ENCODE results near the gene SRPK2. TPM values are rescaled to one million over a fixed set of nuclear protein-coding genes. Genes with fewer than 3 reads are reported as not detected.

SRPK2 gene
- total and polyA plus RNA-seq, 2 of the 8 experiments (the other 6 are each of a cell fraction or from before 2014, with no cell fraction given): 10.0 to 47.1 TPM

DNA sequence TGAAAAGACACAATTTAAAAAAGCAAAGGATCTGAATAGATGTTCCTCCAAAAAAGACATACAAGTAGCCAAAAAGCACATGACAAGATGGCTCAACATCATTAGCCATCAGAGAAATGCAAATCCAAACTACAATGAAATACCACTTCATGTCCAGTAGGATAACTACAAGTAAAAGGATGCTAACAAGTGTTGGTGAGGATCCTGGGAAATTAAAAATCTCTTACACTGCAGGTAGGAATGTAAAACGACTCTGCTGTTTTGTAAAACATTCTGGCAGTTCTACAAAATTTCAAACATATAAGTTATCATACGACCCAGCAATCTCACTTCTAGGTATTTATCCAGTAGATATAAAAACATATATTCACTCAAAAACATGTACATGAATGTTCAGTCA, 161.3 kb downstream of the SRPK2 start:
- no peak overlapping the region for H3K14ac ChIP-seq (ENCODE audit: insufficient read length)
- H3K79me1 ChIP-seq (ENCODE audit: low read depth, low read length): no peaks in the 10 kb centered on the region
- no peak overlapping the region for H2BK20ac ChIP-seq (ENCODE audit: low read length)
- H2BK12ac ChIP-seq (ENCODE audit: low read depth, low read length): no peak overlapping the region
- H2BK15ac ChIP-seq (ENCODE audit: low read length): no peak overlapping the region
- H3K4ac ChIP-seq (replicated peaks; ENCODE audit: insufficient read length, low read depth, low read length): no peak overlapping the region
- no peak overlapping the region for H3K23ac ChIP-seq (ENCODE audit: insufficient read length)
- no peaks in the 10 kb centered on the region for H3K9me3 ChIP-seq (ENCODE audit: insufficient read depth in 2 of 2, low read depth in 1 of 2, low read length in 1 of 2)
- H3K4me3 ChIP-seq (ENCODE audit: extremely low read depth in 1 of 4, insufficient read depth in 2 of 4, low read depth in 3 of 4, low read length in 4 of 4): no peak overlapping the region
- FAIRE-seq (no peak), DNase-seq (ENCODE audit: low read depth in 1 of 2, low spot score in 2 of 2) (no peak)
- H4K91ac ChIP-seq (replicated peaks; ENCODE audit: insufficient read length, low read length): no peak overlapping the region
- H3K27me3 ChIP-seq (replicated peaks in 1 of 4; ENCODE audit: control insufficient read depth in 3 of 4, extremely low read depth in 1 of 4, insufficient read depth in 3 of 4, low read length in 3 of 4): no peaks in the 10 kb centered on the region
- no peak overlapping the region for H3K18ac ChIP-seq (ENCODE audit: extremely low read depth, low read length)
- no peak overlapping the region for H3K27ac ChIP-seq (ENCODE audit: low read depth, low read length)
- ChIA-PET POLR2A (ENCODE audit: partially characterized antibody) (no interaction called here), CTCF (ENCODE audit: partially characterized antibody) (no interaction called here)
- peaks cover 0 to 5% of the 10 kb centered on the region in 2 experiments for H4K20me1 ChIP-seq (replicated peaks in 1 of 2; ENCODE audit: control insufficient read depth in 1 of 2, insufficient read depth in 2 of 2, low read length in 2 of 2)
- no peaks in the 10 kb centered on the region for H3K36me3 ChIP-seq (ENCODE audit: control insufficient read depth in 2 of 4, insufficient read depth in 4 of 4, low read length in 3 of 4)
- H3K4me1 ChIP-seq (replicated peaks in 1 of 4; ENCODE audit: control insufficient read depth in 3 of 4, insufficient read depth in 4 of 4, low read length in 3 of 4): peaks cover 0 to 7% (median 3%) of the 10 kb centered on the region in 4 experiments; a peak in 5 of 7 replicates
- TF ChIP-seq POU5F1 (IDR thresholded peaks at IDR 0.05; ENCODE audit: low read depth, low read length): no peak
- no peak for TF ChIP-seq PHF8 (conservative IDR thresholded peaks at IDR 0.05; ENCODE audit: low read depth, low read length)
- no peak for TF ChIP-seq KDM5A (IDR thresholded peaks at IDR 0.05; ENCODE audit: low read length)
- TF ChIP-seq, protein P1, sequence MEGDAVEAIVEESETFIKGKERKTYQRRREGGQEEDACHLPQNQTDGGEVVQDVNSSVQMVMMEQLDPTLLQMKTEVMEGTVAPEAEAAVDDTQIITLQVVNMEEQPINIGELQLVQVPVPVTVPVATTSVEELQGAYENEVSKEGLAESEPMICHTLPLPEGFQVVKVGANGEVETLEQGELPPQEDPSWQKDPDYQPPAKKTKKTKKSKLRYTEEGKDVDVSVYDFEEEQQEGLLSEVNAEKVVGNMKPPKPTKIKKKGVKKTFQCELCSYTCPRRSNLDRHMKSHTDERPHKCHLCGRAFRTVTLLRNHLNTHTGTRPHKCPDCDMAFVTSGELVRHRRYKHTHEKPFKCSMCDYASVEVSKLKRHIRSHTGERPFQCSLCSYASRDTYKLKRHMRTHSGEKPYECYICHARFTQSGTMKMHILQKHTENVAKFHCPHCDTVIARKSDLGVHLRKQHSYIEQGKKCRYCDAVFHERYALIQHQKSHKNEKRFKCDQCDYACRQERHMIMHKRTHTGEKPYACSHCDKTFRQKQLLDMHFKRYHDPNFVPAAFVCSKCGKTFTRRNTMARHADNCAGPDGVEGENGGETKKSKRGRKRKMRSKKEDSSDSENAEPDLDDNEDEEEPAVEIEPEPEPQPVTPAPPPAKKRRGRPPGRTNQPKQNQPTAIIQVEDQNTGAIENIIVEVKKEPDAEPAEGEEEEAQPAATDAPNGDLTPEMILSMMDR (IDR thresholded peaks at IDR 0.05; ENCODE audit: control extremely low read depth in 1 of 3, insufficient read depth in 1 of 3, low read depth in 1 of 3, low read length in 3 of 3): no peak
- TF ChIP-seq CBX5 (IDR thresholded peaks at IDR 0.05; ENCODE audit: low read depth, low read length): no peak
- no peak for TF ChIP-seq CHD1 (IDR thresholded peaks at IDR 0.05; ENCODE audit: low read depth, low read length)
- TF ChIP-seq CHD2 (IDR thresholded peaks at IDR 0.05; ENCODE audit: low read length): no peak
- no peak for TF ChIP-seq CBX8 (IDR thresholded peaks at IDR 0.05; ENCODE audit: borderline replicate concordance, low read depth, low read length)
- no peak for TF ChIP-seq POLR2AphosphoS5 (IDR thresholded peaks at IDR 0.05; ENCODE audit: low read depth, low read length)
- TF ChIP-seq SUZ12 (IDR thresholded peaks at IDR 0.05; ENCODE audit: low read length): no peak
- TF ChIP-seq SP1 (IDR thresholded peaks at IDR 0.05; ENCODE audit: low read depth, low read length): no peak
- TF ChIP-seq SP2 (IDR thresholded peaks at IDR 0.05; ENCODE audit: low read length): no peak
- 84% methylated on average over 2 of the region's 2 CpGs; no CpG with 5 or more reads in 1 of the 2 experiments for WGBS, 2 experiments (ENCODE audit: extremely low coverage in 1 of 2, insufficient coverage in 1 of 2, insufficient read length in 1 of 2, insufficient replicate concordance in 2 of 2, low coverage in 1 of 2, low lambda C conversion rate in 2 of 2, missing lambda C conversion rate in 1 of 2)
- H2BK5ac ChIP-seq (ENCODE audit: low read depth, low read length): no peak overlapping the region
- no peak overlapping the region for H2AK5ac ChIP-seq (ENCODE audit: low read depth, low read length)
- H3K9ac ChIP-seq (replicated peaks in 1 of 4; ENCODE audit: extremely low read depth in 1 of 4, low read depth in 3 of 4, low read length in 3 of 4): no peak overlapping the region
- no peak overlapping the region for H3K4me2 ChIP-seq (ENCODE audit: insufficient read depth in 1 of 2, low read depth in 2 of 2, low read length in 2 of 2)
- H2AFZ ChIP-seq (ENCODE audit: low read length): no peak overlapping the region
- H2BK120ac ChIP-seq (replicated peaks; ENCODE audit: low read depth, low read length): no peak overlapping the region
- no peak overlapping the region for H4K5ac ChIP-seq (ENCODE audit: insufficient read length, low read depth, low read length)
- no peaks in the 10 kb centered on the region; the same call in 1 of the 2 replicates for H3K23me2 ChIP-seq (ENCODE audit: low read depth, low read length)
- peaks cover 0 to 31% of the 10 kb centered on the region in 2 experiments; a peak in 2 of 4 replicates for H3K79me2 ChIP-seq (ENCODE audit: control insufficient read depth in 1 of 2, insufficient read depth in 2 of 2, low read length in 2 of 2)
- H3K56ac ChIP-seq (replicated peaks; ENCODE audit: insufficient read length, low read depth, low read length): no peak overlapping the region
- no peak overlapping the region for H4K8ac ChIP-seq (ENCODE audit: extremely low read depth, insufficient read depth, low read length)
